Right lobe of liver (tissue), 6 donors: Measurements from ENCODE around the gene G6PD. TPM values are rescaled to one million over a fixed set of nuclear protein-coding genes. Genes with fewer than 3 reads are reported as not detected.
"Not testable (repeated sequence)": the region's sequence is repeated elsewhere in the genome, so short reads cannot be mapped to it uniquely, and the experiment has no call there.

Experiments
- ATAC-seq, 4 donors: fragments of 200-7000 bp; cut with Tn5 transposase; one replicate each; pipeline ENCODE4 v1.9.1; 2020; ENCODE audit warnings: mild to moderate bottlenecking in 4 of 4, moderate library complexity in 4 of 4
- DNase-seq, 3 donors: peaks; one replicate each; pipeline ENCODE4 v3.0.0-alpha.2; 2020
- H3K27ac ChIP-seq, 3 donors: fragments of 200-600 bp; one replicate each; pipeline ENCODE4 v1.8.0; 2022
- H3K27me3 ChIP-seq, 2 donors: fragments of 200-600 bp; one replicate each; pipeline ENCODE4 v1.8.0; 2022
- H3K36me3 ChIP-seq, 4 donors: fragments of 200-600 bp; sonication (generic) in 1 of 4; one replicate each; pipeline versions ENCODE4 v1.5.1 to v1.8.0; 2017 to 2022; ENCODE audit warnings: control low read depth in 1 of 4
- H3K4me1 ChIP-seq, 4 donors: fragments of 200-600 bp; sonication (generic) in 1 of 4; one replicate each; pipeline versions ENCODE4 v1.5.1 to v1.8.0; 2017 to 2022; ENCODE audit warnings: control low read depth in 1 of 4
- H3K4me3 ChIP-seq, 3 donors: fragments of 200-600 bp; one replicate each; pipeline ENCODE4 v1.8.0; 2022
- H3K9me3 ChIP-seq, 4 donors: fragments of 200-600 bp; sonication (generic) in 1 of 4; one replicate each; pipeline versions ENCODE4 v1.5.1 to v1.8.0; 2017 to 2022; ENCODE audit warnings: control low read depth in 1 of 4
- POLR2A ChIP-seq: fragments of 450-650 bp; IDR thresholded peaks from one replicate; pipeline ENCODE4 v1.6.1; 2017; ENCODE audit warnings: antibody characterized with exemption, mild to moderate bottlenecking
- WGBS: methylation state at CpG from one replicate; pipeline ENCODE4 v1.1.6; 2018; ENCODE audit warnings: low coverage, low lambda C conversion rate; ENCODE audit not compliant: insufficient coverage; ENCODE audit errors: missing lambda C conversion rate; 5-methylcytosine and 5-hydroxymethylcytosine counted together
- intact Hi-C, 2 donors: fragments of 100-400 bp; cut with DNase I; formaldehyde crosslinking; loops; one replicate each; pipeline versions ENCODE4 v1.11.2 to v1.14.1; 2022
- total RNA-seq, 6 experiments: library from RNA; depleted of rRNA in 2 of 6; stranded (reverse); fragments of >200 nt in 2 of 6; fragmentation: NEBNext Ultra II Directional in 3 of 6; extraction: Animal tissue kit (Norgen Biotek cat#: 25700) in 3 of 6; gene quantifications; one replicate each; pipeline versions ENCODE4 v1.1.0 to v1.2.4, GENCODE V29; 2016 to 2023
- TF ChIP-seq, protein P1 (sequence below), 4 donors: fragments of 200-600 bp in 3 of 4; fragments of 450-650 bp in 1 of 4; IDR thresholded peaks; one replicate each; pipeline versions ENCODE4 v1.5.1 to v1.8.0; 2016 to 2022; ENCODE audit warnings: antibody characterized with exemption in 4 of 4, mild to moderate bottlenecking in 2 of 4
- donor health status: DM: no; HTN: yes; CAD: no.
- donor health status: DM: no; HTN: no; CAD: no.
- donor health status: DM: no; HTN: no; CAD: no.
- donor health status: DM: no; HTN: yes; CAD: no.
- donor health status: DM: no; HTN: yes; CAD: no.

Gene G6PD
- total RNA-seq, 6 experiments from 2014 or later: 3.3 to 10.1 (median 7.5) TPM

DNA sequence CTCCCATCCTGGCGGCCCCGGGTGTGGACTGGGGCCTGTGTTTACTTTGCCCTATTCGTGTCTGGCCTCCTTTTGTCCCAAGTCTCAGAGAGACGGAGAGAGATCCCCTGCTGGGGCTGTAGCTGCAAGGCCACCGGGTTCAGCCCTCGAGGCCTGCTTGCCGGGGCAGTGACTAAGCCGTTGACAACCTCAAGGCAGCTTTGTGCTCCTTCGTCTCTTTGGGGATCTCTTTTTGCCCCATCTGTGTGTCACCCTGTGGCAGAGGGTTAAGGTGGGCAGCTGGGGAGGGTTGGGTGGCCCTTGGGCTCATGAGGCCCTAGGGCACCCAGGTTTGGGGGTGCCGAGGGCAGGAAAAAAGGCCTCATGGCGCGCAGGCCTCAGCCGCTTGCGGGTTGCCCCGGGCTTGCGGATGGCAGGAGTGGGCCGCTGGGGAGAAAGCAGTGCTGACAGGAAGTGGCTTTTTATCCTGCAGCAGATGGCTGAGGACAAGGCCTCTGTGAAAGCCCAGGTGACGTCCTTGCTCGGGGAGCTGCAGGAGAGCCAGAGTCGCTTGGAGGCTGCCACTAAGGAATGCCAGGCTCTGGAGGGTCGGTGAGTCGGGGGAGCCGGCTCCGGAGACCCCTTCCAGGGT lies 11.5 kb upstream of the G6PD start:
- H3K27ac ChIP-seq, intact Hi-C loops, DNase-seq, ATAC-seq, H3K9me3 ChIP-seq, H3K4me1 ChIP-seq, H3K27me3 ChIP-seq, H3K4me3 ChIP-seq: not testable (repeated sequence)
- peaks cover 0 to 19% (median 0%) of the 10 kb centered on the region in 4 donors for H3K36me3 ChIP-seq
- no CpG with 5 or more reads among the region's 24 CpGs for WGBS

DNA sequence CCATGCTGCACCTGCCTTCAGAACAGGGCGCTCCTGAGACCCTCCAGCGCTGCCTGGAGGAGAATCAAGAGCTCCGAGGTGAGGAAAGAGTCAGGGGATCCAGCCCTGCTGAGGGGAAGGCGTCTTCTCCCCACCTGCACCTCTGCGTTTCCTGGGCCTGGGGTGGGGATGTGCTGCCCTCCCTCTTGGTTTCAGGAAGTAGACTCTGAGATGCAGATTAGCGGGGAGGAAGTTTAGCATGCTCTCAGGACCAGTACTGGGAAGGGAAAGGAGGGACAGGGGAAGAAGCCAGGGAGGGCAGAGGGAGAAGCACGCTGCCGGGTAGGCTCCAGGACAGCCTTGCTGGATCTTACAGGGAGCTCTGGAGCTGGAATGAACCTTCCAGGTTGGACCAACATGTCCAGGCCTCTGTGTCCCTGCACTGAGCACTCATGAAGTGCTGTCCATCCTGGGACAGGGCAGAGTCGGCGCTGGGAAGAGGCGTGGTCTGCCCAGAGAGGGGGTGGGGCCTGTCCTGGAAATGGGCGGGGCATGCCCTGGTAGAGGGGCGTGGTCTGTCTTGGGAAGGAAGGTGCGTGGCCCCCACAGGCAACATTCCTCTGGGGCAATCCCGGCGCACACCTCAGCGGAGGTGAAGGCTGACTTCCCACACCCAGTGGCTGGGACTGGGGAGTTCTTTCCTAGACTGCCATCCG lies 5.6 kb upstream of the G6PD start:
- intact Hi-C loops, H3K9me3 ChIP-seq, H3K4me1 ChIP-seq, H3K27ac ChIP-seq, H3K4me3 ChIP-seq, H3K27me3 ChIP-seq, DNase-seq: not testable (repeated sequence)
- WGBS: 43% methylated on average over 5 of the region's 18 CpGs
- peak; percentile 41 to 67 (median 46) for ATAC-seq
- H3K36me3 ChIP-seq: peaks cover 0 to 23% (median 0%) of the 10 kb centered on the region in 4 donors

GRCh38 chrX:154549766-154550165 lies 3.1 kb upstream of the G6PD start:
- Histone ChIP-seq H3K27ac (no peak overlapping the region), H3K9me3 (no peaks in the 10 kb centered on the region), H3K4me3 (no peak overlapping the region), H3K36me3 (peaks cover 0 to 15% (median 0%) of the 10 kb centered on the region in 4 donors), H3K4me1 (peaks cover 0 to 22% (median 0%) of the 10 kb centered on the region in 4 donors), H3K27me3 (no peaks in the 10 kb centered on the region)
- 67% methylated on average over 1 of the region's 1 CpG for WGBS
- no peak for ATAC-seq
- intact Hi-C loops: no loop called here
- DNase-seq: no peak
- no peak for TF ChIP-seq POLR2A
- TF ChIP-seq, protein P1, sequence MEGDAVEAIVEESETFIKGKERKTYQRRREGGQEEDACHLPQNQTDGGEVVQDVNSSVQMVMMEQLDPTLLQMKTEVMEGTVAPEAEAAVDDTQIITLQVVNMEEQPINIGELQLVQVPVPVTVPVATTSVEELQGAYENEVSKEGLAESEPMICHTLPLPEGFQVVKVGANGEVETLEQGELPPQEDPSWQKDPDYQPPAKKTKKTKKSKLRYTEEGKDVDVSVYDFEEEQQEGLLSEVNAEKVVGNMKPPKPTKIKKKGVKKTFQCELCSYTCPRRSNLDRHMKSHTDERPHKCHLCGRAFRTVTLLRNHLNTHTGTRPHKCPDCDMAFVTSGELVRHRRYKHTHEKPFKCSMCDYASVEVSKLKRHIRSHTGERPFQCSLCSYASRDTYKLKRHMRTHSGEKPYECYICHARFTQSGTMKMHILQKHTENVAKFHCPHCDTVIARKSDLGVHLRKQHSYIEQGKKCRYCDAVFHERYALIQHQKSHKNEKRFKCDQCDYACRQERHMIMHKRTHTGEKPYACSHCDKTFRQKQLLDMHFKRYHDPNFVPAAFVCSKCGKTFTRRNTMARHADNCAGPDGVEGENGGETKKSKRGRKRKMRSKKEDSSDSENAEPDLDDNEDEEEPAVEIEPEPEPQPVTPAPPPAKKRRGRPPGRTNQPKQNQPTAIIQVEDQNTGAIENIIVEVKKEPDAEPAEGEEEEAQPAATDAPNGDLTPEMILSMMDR (IDR thresholded peaks at IDR 0.05): no peak

- Histone ChIP-seq H3K4me3 (peak overlapping the region; percentile 49 to 68 (median 65)), H3K27me3 (no peaks in the 10 kb centered on the region), H3K9me3 (no peaks in the 10 kb centered on the region), H3K36me3 (peaks cover 0 to 3% (median 0%) of the 10 kb centered on the region in 4 donors), H3K27ac (peak overlapping the region; percentile 8 to 70 (median 58)), H3K4me1 (peaks cover 0 to 32% (median 0%) of the 10 kb centered on the region in 4 donors)
- TF ChIP-seq, protein P1 (IDR thresholded peaks at IDR 0.05): no peak
- no peak for TF ChIP-seq POLR2A
- ATAC-seq (no peak), DNase-seq (no peak)
- 39% methylated on average over 9 of the region's 9 CpGs for WGBS
- intact Hi-C loops: no loop called here
Measured at GRCh38 chrX:154548028-154548316, 1.3 kb upstream of the G6PD start.

DNA sequence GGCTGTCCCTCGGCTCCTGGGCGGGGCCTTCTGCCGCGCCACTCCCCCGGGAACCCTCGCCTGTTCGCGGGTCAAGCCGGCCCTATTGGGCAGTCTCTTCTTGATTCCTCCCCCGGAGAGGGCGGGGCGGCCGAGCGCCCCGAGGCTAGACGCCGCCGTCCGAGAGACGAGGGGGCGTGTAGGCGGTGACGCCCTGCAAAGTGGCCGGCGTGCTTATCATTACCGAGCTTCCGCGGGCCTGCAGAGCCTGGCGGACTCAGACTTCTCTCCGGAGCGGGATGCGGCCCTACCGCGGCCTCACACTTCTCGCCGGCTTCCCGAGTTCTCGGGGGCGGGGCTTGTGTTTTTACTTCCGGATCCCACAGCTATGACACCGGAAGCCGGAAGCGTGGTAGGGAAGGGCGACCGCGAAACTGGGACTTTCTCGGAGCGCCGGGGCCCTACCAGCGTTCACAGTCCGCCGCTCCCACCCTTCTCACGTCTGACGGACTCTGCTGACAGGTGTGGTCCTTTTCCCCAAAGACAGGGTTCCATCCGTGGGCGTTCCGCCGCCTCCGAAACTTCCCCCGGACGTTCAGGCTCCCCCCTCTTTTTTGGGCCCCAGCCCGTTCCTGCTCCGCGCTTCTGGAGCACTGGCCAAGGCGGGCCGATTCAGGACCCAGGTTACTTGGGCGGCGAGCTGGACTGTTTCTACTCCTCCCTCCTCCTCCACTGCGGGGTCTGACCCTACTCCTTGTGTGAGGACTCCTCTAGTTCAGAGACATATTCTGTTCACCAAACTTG lies 790 bp upstream of the G6PD start, which contains the start of gene IKBKG:
Gene IKBKG (plus strand): TSS at position 376 of the 783 bp plus-strand sequence. CDS start 4,383 bp downstream, outside the sequence.
- intact Hi-C loops: no loop called here
- Histone ChIP-seq H3K9me3 (no peaks in the 10 kb centered on the region), H3K27me3 (no peaks in the 10 kb centered on the region), H3K4me3 (peak within 1 kb of the TSS; percentile 49 to 68 (median 65)), H3K36me3 (peaks cover 0 to 3% (median 0%) of the 10 kb centered on the region in 4 donors), H3K4me1 (peaks cover 0 to 32% (median 0%) of the 10 kb centered on the region in 4 donors), H3K27ac (peak within 1 kb of the TSS; percentile 8 to 70 (median 58))
- peak; percentile 16 for TF ChIP-seq POLR2A
- TF ChIP-seq, protein P1 (IDR thresholded peaks at IDR 0.05): no peak
- DNase-seq: peak; percentile 91 to 95 (median 91)
- 32% methylated on average over 36 of the region's 69 CpGs for WGBS
- peak; percentile 79 to 92 (median 86) for ATAC-seq
